AG09309 (cell line): ENCODE measurements around the gene SNORC.
A peak's percentile ranks its signal among the peaks of the same experiment; 100 is the strongest.

ENCODE experiments used
- DNase-seq: peaks from one replicate; pipeline ENCODE4 v3.0.0-alpha.2; 2010; ENCODE audit warnings: low read depth
- H3K4me3 ChIP-seq: 2 replicates; pipeline ENCODE4 v1.5.1; 2011; ENCODE audit warnings: mild to moderate bottlenecking, low read depth, low read length, moderate library complexity; ENCODE audit not compliant: control insufficient read depth
- CTCF ChIP-seq: IDR thresholded peaks from 2 replicates; pipeline ENCODE4 v1.5.1; 2011; ENCODE audit warnings: mild to moderate bottlenecking, low read depth, low read length, inconsistent platforms; ENCODE audit not compliant: insufficient read depth, control insufficient read depth; ENCODE audit errors: missing control alignments

Gene SNORC

GRCh38 chr2:232925821-232926156 is 55.7 kb downstream of the SNORC start:
- H3K4me3 ChIP-seq, result no peak overlapping the region

GRCh38 chr2:232926431-232926939 is 56.4 kb downstream of the SNORC start:
- DNase-seq, result no peak
- H3K4me3 ChIP-seq, result no peak overlapping the region
- TF ChIP-seq CTCF, result no peak

More at GRCh38 chr2:232925821-232926156, 55.7 kb downstream of the SNORC start:
- TF ChIP-seq CTCF, result no peak
- no peak for DNase-seq

GRCh38 chr2:232927032-232927792 is 57.1 kb downstream of the SNORC start:
- H3K4me3 ChIP-seq, result peak overlapping the region; percentile 43
- DNase-seq, result no peak
- TF ChIP-seq CTCF, result no peak

GRCh38 chr2:232927793-232928550 is 57.9 kb downstream of the SNORC start:
- no peak for TF ChIP-seq CTCF
- H3K4me3 ChIP-seq, result peak overlapping the region; percentile 43
- DNase-seq, result no peak
